HepG2 (cell line): ENCODE results near the gene CARHSP1. TPM values are rescaled to one million over a fixed set of nuclear protein-coding genes. Genes with fewer than 3 reads are reported as not detected.

Experiments used
- ARID3A ChIP-seq: IDR thresholded peaks from 2 replicates; pipeline ENCODE4 v1.6.1; 2012; ENCODE audit warnings: low read depth, low read length, improper control_type of control experiment
- CENPT ChIP-seq: sonication (generic); formaldehyde crosslinking; IDR thresholded peaks from 2 replicates; pipeline ENCODE4 v1.8.0; 2022; ENCODE audit warnings: low read depth, mild to moderate bottlenecking, moderate library complexity, missing genetic modification reagents
- ESRRA ChIP-seq: sonication (generic); formaldehyde crosslinking; IDR thresholded peaks from 2 replicates; pipeline ENCODE4 v1.5.1; 2020; ENCODE audit warnings: mild to moderate bottlenecking, low read depth, missing genetic modification reagents
- FOXA1 ChIP-seq, 2 experiments: fragments of 450-650 bp in 1 of 2; sonication (generic) in 1 of 2; formaldehyde crosslinking in 1 of 2; IDR thresholded peaks; 2 replicates each; pipeline versions ENCODE4 v1.4.0 to v1.6.1; 2016 to 2020; ENCODE audit warnings: missing genetic modification reagents in 1 of 2
- HOXA7 ChIP-seq: sonication (generic); formaldehyde crosslinking; IDR thresholded peaks from 2 replicates; pipeline ENCODE4 v1.8.1; 2022; ENCODE audit warnings: mild to moderate bottlenecking, missing genetic modification reagents, moderate library complexity
- HOXD1 ChIP-seq: sonication (generic); formaldehyde crosslinking; IDR thresholded peaks from 2 replicates; pipeline ENCODE4 v1.5.0; 2020; ENCODE audit warnings: missing genetic modification reagents
- KDM5B ChIP-seq: sonication (generic); formaldehyde crosslinking; IDR thresholded peaks from 2 replicates; pipeline ENCODE4 v1.4.0; 2020; ENCODE audit warnings: missing genetic modification reagents, mild to moderate bottlenecking, borderline replicate concordance
- NKX3-1 ChIP-seq: sonication (generic); formaldehyde crosslinking; IDR thresholded peaks from 2 replicates; pipeline ENCODE4 v1.5.0; 2020; ENCODE audit warnings: missing genetic modification reagents
- RAD51 ChIP-seq: fragments of 450-650 bp; IDR thresholded peaks from 2 replicates; pipeline ENCODE4 v1.6.1; 2016; ENCODE audit warnings: borderline replicate concordance
- REPIN1 ChIP-seq: sonication (generic); formaldehyde crosslinking; IDR thresholded peaks from 2 replicates; pipeline ENCODE4 v1.8.0; 2022; ENCODE audit warnings: missing genetic modification reagents, low read depth, mild to moderate bottlenecking, borderline replicate concordance
- STAT5B ChIP-seq: sonication (generic); formaldehyde crosslinking; IDR thresholded peaks from 2 replicates; pipeline ENCODE4 v1.4.0; 2020; ENCODE audit warnings: missing genetic modification reagents
- TFDP1 ChIP-seq: IDR thresholded peaks from 2 replicates; pipeline ENCODE4 v1.6.1; 2016; ENCODE audit warnings: missing compliant biosample characterization, missing genetic modification reagents, borderline replicate concordance
- TOE1 ChIP-seq: sonication (generic); formaldehyde crosslinking; IDR thresholded peaks from 2 replicates; pipeline ENCODE4 v1.4.0; 2020; ENCODE audit warnings: mild to moderate bottlenecking, missing genetic modification reagents
- ZFP1 ChIP-seq: IDR thresholded peaks from 2 replicates; pipeline ENCODE4 v1.6.1; 2016
- ZFP36L1 ChIP-seq: sonication (generic); formaldehyde crosslinking; IDR thresholded peaks from 2 replicates; pipeline ENCODE4 v1.8.0; 2022; ENCODE audit warnings: mild to moderate bottlenecking, missing genetic modification reagents, moderate library complexity
- ZNF20 ChIP-seq: sonication (generic); formaldehyde crosslinking; IDR thresholded peaks from 2 replicates; pipeline ENCODE4 v1.4.0; 2020; ENCODE audit warnings: mild to moderate bottlenecking, moderate library complexity, missing genetic modification reagents
- ZNF260 ChIP-seq: sonication (generic); formaldehyde crosslinking; IDR thresholded peaks from 2 replicates; pipeline ENCODE4 v1.4.0; 2020; ENCODE audit warnings: missing genetic modification reagents, low read depth, mild to moderate bottlenecking, borderline replicate concordance
- ZNF841 ChIP-seq: sonication (generic); formaldehyde crosslinking; IDR thresholded peaks from 2 replicates; pipeline ENCODE4 v1.8.1; 2023; ENCODE audit warnings: missing genetic modification reagents, borderline replicate concordance
- ZSCAN25 ChIP-seq: sonication (generic); formaldehyde crosslinking; IDR thresholded peaks from 2 replicates; pipeline ENCODE4 v1.8.0; 2022; ENCODE audit warnings: mild to moderate bottlenecking, missing genetic modification reagents
- ZZZ3 ChIP-seq: sonication (generic); formaldehyde crosslinking; IDR thresholded peaks from 2 replicates; pipeline ENCODE4 v1.4.0; 2020; ENCODE audit warnings: missing genetic modification reagents, mild to moderate bottlenecking, borderline replicate concordance
- polyA plus RNA-seq, 8 experiments: library from polyadenylated mRNA; depleted of rRNA in 3 of 8; stranded (reverse) in 7 of 8; unstranded in 1 of 8; fragments of >200 nt; fragmentation: Illumina TruSeq in 4 of 8; extraction: Trizol in 4 of 8; gene quantifications; 2 replicates each; pipeline versions ENCODE4 v1.2.1 to v1.2.3, GENCODE V29; 2011 to 2016; ENCODE audit warnings: low read depth in 4 of 8, missing spikeins in 1 of 8, mixed read lengths in 1 of 8; ENCODE audit not compliant: insufficient read depth in 1 of 8
- total RNA-seq, 5 experiments: library from RNA; depleted of rRNA; stranded (reverse); fragments of >200 nt; fragmentation: Illumina TruSeq; extraction: Trizol; gene quantifications; 2 replicates each; pipeline ENCODE4 v1.2.3, GENCODE V29; 2016; ENCODE audit warnings: low read depth in 1 of 5
- TF ChIP-seq, protein P1 (sequence below): sonication (generic); formaldehyde crosslinking; IDR thresholded peaks from 2 replicates; pipeline ENCODE4 v1.5.0; 2020; ENCODE audit warnings: mild to moderate bottlenecking, missing genetic modification reagents, borderline replicate concordance

Gene CARHSP1
- total and polyA plus RNA-seq, 2 of the 13 experiments (the other 11 are each of a cell fraction or from before 2014, with no cell fraction given): 173 to 345 TPM

- TF ChIP-seq ARID3A (no peak), TFDP1 (CRISPR knock-in tag) (0 out of 2 replicates have a peak, but pooled peaks have one; percentile 5), KDM5B (CRISPR knock-in tag) (no peak), ZFP36L1 (no peak), HOXD1 (no peak), REPIN1 (CRISPR knock-in tag) (0 out of 2 replicates have a peak, but pooled peaks have one; percentile 46), TOE1 (CRISPR knock-in tag) (no peak), HOXA7 (no peak), ZZZ3 (CRISPR knock-in tag) (no peak), FOXA1 (IDR thresholded peaks at IDR 0.05) (no peak), FOXA1 (CRISPR knock-in tag; IDR thresholded peaks at IDR 0.05) (0 out of 2 replicates have a peak, but pooled peaks have one; percentile 23), ZSCAN25 (CRISPR knock-in tag) (no peak), RAD51 (no peak), CENPT (CRISPR knock-in tag) (no peak), ZNF260 (CRISPR knock-in tag) (no peak), ZNF20 (CRISPR knock-in tag) (no peak), ZNF841 (no peak), STAT5B (CRISPR knock-in tag) (no peak), ESRRA (CRISPR knock-in tag) (no peak), ZFP1 (CRISPR knock-in tag) (no peak), NKX3-1 (CRISPR knock-in tag) (no peak)
- TF ChIP-seq, protein P1, sequence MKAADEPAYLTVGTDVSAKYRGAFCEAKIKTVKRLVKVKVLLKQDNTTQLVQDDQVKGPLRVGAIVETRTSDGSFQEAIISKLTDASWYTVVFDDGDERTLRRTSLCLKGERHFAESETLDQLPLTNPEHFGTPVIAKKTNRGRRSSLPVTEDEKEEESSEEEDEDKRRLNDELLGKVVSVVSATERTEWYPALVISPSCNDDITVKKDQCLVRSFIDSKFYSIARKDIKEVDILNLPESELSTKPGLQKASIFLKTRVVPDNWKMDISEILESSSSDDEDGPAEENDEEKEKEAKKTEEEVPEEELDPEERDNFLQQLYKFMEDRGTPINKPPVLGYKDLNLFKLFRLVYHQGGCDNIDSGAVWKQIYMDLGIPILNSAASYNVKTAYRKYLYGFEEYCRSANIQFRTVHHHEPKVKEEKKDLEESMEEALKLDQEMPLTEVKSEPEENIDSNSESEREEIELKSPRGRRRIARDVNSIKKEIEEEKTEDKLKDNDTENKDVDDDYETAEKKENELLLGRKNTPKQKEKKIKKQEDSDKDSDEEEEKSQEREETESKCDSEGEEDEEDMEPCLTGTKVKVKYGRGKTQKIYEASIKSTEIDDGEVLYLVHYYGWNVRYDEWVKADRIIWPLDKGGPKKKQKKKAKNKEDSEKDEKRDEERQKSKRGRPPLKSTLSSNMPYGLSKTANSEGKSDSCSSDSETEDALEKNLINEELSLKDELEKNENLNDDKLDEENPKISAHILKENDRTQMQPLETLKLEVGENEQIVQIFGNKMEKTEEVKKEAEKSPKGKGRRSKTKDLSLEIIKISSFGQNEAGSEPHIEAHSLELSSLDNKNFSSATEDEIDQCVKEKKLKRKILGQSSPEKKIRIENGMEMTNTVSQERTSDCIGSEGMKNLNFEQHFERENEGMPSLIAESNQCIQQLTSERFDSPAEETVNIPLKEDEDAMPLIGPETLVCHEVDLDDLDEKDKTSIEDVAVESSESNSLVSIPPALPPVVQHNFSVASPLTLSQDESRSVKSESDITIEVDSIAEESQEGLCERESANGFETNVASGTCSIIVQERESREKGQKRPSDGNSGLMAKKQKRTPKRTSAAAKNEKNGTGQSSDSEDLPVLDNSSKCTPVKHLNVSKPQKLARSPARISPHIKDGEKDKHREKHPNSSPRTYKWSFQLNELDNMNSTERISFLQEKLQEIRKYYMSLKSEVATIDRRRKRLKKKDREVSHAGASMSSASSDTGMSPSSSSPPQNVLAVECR (CRISPR knock-in tag): peak; percentile 15; the same call in 1 of the 2 replicates
Measured at GRCh38 chr16:8905168-8905762, 36.5 kb upstream of the CARHSP1 start (continued).
